H1 (cell line): ENCODE results near the gene THOC6. TPM values are rescaled to one million over a fixed set of nuclear protein-coding genes. Genes with fewer than 3 reads are reported as not detected.

Experiments used
- BCL11A ChIP-seq, 2 experiments: IDR thresholded peaks; one replicate each; pipeline ENCODE4 v1.6.1; 2011; ENCODE audit warnings: low read depth in 2 of 2, low read length in 2 of 2, mild to moderate bottlenecking in 2 of 2
- SIRT6 ChIP-seq: IDR thresholded peaks from one replicate; pipeline ENCODE4 v1.7.1; 2012; ENCODE audit warnings: low read length, inconsistent platforms
- polyA plus RNA-seq, 7 experiments: library from polyadenylated mRNA; depleted of rRNA in 3 of 7; stranded (reverse) in 5 of 7; unstranded in 2 of 7; fragments of >200 nt in 5 of 7; fragments of 200-250 nt in 2 of 7; gene quantifications; 1 replicate in 5 of 7; 2 replicates in 1 of 7; 4 replicates in 1 of 7; pipeline versions ENCODE4 v1.2.1 to v1.2.3, GENCODE V29; 2011 to 2013; ENCODE audit warnings: missing spikeins in 2 of 7, mixed read lengths in 2 of 7
- total RNA-seq: library from RNA; stranded (reverse); fragmentation: NEBNext Ultra II Directional; extraction: Animal tissue kit (Norgen Biotek cat#: 25700); gene quantifications from 2 replicates; pipeline ENCODE4 v1.2.1, GENCODE V29; 2021

The THOC6 gene
- total and polyA plus RNA-seq, 2 of the 8 experiments (the other 6 are each of a cell fraction or from before 2014, with no cell fraction given) = 78.5 to 111 TPM

DNA sequence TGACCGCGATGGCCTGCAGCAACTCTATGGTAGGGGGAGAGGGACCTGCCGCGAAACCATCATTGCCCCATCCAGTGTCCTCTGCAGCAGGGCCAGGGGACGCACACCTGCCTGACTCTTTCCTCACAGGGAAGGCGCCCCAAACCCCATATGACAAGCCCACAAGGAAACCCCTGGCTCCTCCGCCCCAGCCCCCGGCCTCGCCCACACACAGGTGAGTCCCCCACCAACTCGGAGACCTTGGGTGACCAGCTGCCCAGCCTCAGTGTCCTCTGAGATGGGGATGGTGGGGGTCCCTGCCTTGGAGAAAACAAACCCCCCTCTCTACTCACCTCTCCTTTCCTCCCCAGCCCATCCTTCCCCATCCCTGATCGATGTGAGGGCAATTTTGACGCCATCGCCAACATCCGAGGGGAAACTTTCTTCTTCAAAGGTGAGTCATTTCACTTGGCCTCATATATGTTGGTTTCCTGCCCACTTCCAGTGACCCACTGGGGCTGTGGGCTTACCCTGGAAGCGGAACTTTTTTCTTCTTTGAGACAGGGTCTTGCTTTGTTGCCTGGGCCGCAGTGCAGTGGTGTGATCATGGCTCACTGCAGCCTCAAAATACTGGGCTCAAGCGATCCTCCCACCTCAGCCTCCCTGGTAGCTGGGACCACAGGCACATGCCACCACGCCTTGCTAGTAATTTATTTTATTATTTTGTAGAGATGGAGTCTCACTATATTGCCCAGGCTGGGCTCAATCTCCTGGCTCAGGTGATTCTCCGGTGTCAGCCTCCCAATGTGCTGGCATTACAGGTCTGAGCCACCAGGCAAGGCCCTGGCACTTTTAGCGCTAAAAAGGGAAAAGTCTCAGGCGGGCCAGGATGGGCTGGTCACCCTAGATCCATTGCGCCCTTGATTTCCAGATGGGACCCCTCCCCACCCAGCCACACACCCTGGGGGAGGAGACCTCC lies 33.6 kb downstream of the THOC6 start (continued):
- TF ChIP-seq BCL11A (IDR thresholded peaks at IDR 0.05; ENCODE audit: low read depth in 2 of 2, low read length in 2 of 2) (no peak), SIRT6 (no peak)
- TF ChIP-seq, all 59 proteins: peak for 0
